ENCODE data around the gene PAK4. TPM values are rescaled to one million over a fixed set of nuclear protein-coding genes. Genes with fewer than 3 reads are reported as not detected.

PAK4 gene
- total RNA-seq, 1 experiment from 2014 or later, result 16.2 TPM

GRCh38 chr19:39165857-39166256 is 40.3 kb downstream of the PAK4 start:
- DNase-seq (ENCODE audit: low spot score), result no peak

GRCh38 chr19:39166571-39167391 is 41.2 kb downstream of the PAK4 start:
- DNase-seq (ENCODE audit: low spot score), result no peak

GRCh38 chr19:39167461-39168257 is 42.1 kb downstream of the PAK4 start:
- no peak for DNase-seq (ENCODE audit: low spot score)

GRCh38 chr19:39168258-39169142 is 42.9 kb downstream of the PAK4 start:
- DNase-seq (ENCODE audit: low spot score), result no peak

- DNase-seq (ENCODE audit: low spot score), result no peak
Observed at GRCh38 chr19:39169143-39169810, 43.7 kb downstream of the PAK4 start.

- DNase-seq (ENCODE audit: low spot score), result no peak
Observed at GRCh38 chr19:39170386-39171231, 45.0 kb downstream of the PAK4 start.

GRCh38 chr19:39171479-39172465 is 46.2 kb downstream of the PAK4 start:
- no peak for DNase-seq (ENCODE audit: low spot score)

- no peak for DNase-seq (ENCODE audit: low spot score)
Observed at GRCh38 chr19:39172700-39173501, 47.3 kb downstream of the PAK4 start.

GRCh38 chr19:39173502-39173991 is 48.0 kb downstream of the PAK4 start:
- no peak for DNase-seq (ENCODE audit: low spot score)

- no peak for DNase-seq (ENCODE audit: low spot score)
Observed at GRCh38 chr19:39174142-39174541, 48.6 kb downstream of the PAK4 start.

- DNase-seq (ENCODE audit: low spot score), result no peak
Observed at GRCh38 chr19:39174558-39175544, 49.3 kb downstream of the PAK4 start.

GRCh38 chr19:39175564-39175963 is 50.0 kb downstream of the PAK4 start:
- no peak for DNase-seq (ENCODE audit: low spot score)

- DNase-seq (ENCODE audit: low spot score), result no peak
Observed at GRCh38 chr19:39177110-39177699, 51.6 kb downstream of the PAK4 start.

- no peak for DNase-seq (ENCODE audit: low spot score)
Observed at GRCh38 chr19:39177736-39178135, 52.1 kb downstream of the PAK4 start.

GRCh38 chr19:39178296-39179006 is 52.9 kb downstream of the PAK4 start:
- no peak for DNase-seq (ENCODE audit: low spot score)

GRCh38 chr19:39179754-39180153 is 54.2 kb downstream of the PAK4 start:
- DNase-seq (ENCODE audit: low spot score), result no peak

Measured in A172 (cell line).